Neural crest cell (in vitro differentiated cells): Measurements from ENCODE around the gene ASPG. TPM values are rescaled to one million over a fixed set of nuclear protein-coding genes. Genes with fewer than 3 reads are reported as not detected.

Source experiments
- DNase-seq: peaks from one replicate; pipeline ENCODE4 v3.0.0; 2021; ENCODE audit warnings: low read depth, mixed read lengths, low spot score
- H3K27ac Mint-ChIP-seq: one replicate; pipeline ENCODE4 v1.8.0; 2021; ENCODE audit warnings: mild to moderate bottlenecking, mixed read lengths; ENCODE audit not compliant: unreplicated experiment
- H3K27me3 Mint-ChIP-seq: 2 replicates; pipeline ENCODE4 v1.8.0; 2021; ENCODE audit warnings: low read depth, mild to moderate bottlenecking, mixed read lengths
- H3K36me3 Mint-ChIP-seq: 2 replicates; pipeline ENCODE4 v1.8.0; 2021; ENCODE audit warnings: low read depth, mild to moderate bottlenecking, mixed read lengths
- H3K4me1 Mint-ChIP-seq: 2 replicates; pipeline ENCODE4 v1.8.0; 2021; ENCODE audit warnings: mixed read lengths
- H3K4me3 Mint-ChIP-seq: one replicate; pipeline ENCODE4 v1.8.0; 2021; ENCODE audit warnings: mild to moderate bottlenecking, mixed read lengths
- H3K9me3 Mint-ChIP-seq: 2 replicates; pipeline ENCODE4 v1.8.0; 2021; ENCODE audit warnings: mixed read lengths
- microRNA-seq: library from miRNA; unstranded; fragments of <30 nt; microRNA quantifications from one replicate; pipeline ENCODE4, GENCODE V29; 2020
- total RNA-seq: library from RNA; stranded (reverse); gene quantifications from 2 replicates; pipeline ENCODE4 v1.2.1, GENCODE V29; 2021
- TF ChIP-seq, protein P1 (sequence below): fragments of 200-600 bp; sonication (generic); conservative IDR thresholded peaks from 2 replicates; pipeline ENCODE4 v1.5.0; 2021; ENCODE audit warnings: antibody characterized with exemption, mild to moderate bottlenecking

ASPG gene
- total RNA-seq, 1 donor from 2014 or later = not detected

DNA sequence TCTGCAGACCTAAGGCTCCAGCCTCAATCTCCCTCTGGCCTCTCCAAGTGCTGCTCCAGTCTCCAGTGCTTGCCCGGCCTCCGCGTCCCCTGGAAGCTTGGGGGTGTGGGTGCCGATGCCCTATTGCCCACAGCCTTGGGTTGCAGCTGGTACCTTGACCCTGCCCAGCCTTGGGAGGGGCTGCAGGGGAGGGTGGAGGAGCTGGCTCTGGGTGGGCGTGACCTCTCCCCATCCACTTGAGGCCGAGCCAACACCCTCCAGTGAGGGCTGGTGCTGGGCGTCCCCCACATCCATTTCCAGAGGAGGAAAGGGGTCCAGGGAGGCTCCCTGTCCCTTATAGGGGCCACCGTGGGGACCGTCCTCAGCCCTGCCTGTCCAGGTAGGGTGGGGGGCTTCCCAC is 77.0 kb downstream of the ASPG start:
- Mint-ChIP-seq H3K4me3 (no peak overlapping the region), H3K4me1 (no peaks in the 10 kb centered on the region), H3K27ac (no peak overlapping the region), H3K27me3 (no peaks in the 10 kb centered on the region), H3K36me3 (no peaks in the 10 kb centered on the region), H3K9me3 (no peaks in the 10 kb centered on the region)
- no peak for DNase-seq
- TF ChIP-seq, protein P1, sequence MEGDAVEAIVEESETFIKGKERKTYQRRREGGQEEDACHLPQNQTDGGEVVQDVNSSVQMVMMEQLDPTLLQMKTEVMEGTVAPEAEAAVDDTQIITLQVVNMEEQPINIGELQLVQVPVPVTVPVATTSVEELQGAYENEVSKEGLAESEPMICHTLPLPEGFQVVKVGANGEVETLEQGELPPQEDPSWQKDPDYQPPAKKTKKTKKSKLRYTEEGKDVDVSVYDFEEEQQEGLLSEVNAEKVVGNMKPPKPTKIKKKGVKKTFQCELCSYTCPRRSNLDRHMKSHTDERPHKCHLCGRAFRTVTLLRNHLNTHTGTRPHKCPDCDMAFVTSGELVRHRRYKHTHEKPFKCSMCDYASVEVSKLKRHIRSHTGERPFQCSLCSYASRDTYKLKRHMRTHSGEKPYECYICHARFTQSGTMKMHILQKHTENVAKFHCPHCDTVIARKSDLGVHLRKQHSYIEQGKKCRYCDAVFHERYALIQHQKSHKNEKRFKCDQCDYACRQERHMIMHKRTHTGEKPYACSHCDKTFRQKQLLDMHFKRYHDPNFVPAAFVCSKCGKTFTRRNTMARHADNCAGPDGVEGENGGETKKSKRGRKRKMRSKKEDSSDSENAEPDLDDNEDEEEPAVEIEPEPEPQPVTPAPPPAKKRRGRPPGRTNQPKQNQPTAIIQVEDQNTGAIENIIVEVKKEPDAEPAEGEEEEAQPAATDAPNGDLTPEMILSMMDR = no peak

DNA sequence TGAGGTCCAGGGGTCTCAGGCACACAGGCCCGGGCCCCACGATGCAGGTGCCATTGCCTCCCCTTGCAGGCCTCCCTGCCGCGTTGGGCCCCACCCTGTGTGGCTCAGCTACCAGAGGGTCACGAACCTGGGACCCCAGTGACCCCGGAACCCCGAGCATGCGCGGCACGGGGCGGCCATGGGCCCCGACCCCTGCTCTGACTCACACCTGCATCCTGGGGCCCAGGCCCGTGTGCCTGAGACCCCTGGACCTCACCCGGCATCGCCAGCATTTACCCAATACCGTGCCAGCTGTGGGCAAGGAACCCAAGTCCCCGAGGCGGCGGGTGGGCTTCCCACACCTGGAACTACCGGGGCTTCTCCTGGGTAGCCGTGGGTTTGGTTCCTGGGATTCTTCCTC is 78.0 kb downstream of the ASPG start:
- Mint-ChIP-seq H3K27me3 (no peaks in the 10 kb centered on the region), H3K36me3 (no peaks in the 10 kb centered on the region), H3K4me3 (no peak overlapping the region), H3K9me3 (no peaks in the 10 kb centered on the region), H3K27ac (no peak overlapping the region), H3K4me1 (no peaks in the 10 kb centered on the region)
- TF ChIP-seq, protein P1 = no peak
- no peak for DNase-seq

DNA sequence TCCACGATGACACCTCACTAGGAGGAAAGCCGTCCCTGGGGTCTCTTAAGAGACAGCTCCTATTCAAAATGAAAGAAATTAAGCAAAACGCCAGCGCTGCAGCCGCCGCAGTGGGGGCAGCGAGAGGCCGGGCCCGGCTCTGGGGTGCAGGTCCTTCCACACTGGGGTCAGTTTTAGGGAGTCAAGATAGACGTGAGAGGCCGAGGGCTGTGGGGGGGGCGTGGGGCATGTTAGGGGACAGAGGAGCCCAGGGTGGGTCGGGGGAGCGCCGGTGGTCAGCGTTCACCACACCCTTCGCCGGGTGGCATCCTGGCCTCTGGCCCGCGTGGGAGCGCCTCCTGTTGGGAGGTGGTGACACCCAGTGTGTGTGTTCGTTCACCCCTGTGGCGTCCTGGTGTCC is 78.5 kb downstream of the ASPG start:
- H3K27me3 Mint-ChIP-seq = no peaks in the 10 kb centered on the region
- DNase-seq = no peak
- H3K36me3 Mint-ChIP-seq = no peaks in the 10 kb centered on the region
- no peaks in the 10 kb centered on the region for H3K9me3 Mint-ChIP-seq
- no peak overlapping the region for H3K27ac Mint-ChIP-seq
- no peaks in the 10 kb centered on the region for H3K4me1 Mint-ChIP-seq
- TF ChIP-seq, protein P1 = no peak
- no peak overlapping the region for H3K4me3 Mint-ChIP-seq

DNA sequence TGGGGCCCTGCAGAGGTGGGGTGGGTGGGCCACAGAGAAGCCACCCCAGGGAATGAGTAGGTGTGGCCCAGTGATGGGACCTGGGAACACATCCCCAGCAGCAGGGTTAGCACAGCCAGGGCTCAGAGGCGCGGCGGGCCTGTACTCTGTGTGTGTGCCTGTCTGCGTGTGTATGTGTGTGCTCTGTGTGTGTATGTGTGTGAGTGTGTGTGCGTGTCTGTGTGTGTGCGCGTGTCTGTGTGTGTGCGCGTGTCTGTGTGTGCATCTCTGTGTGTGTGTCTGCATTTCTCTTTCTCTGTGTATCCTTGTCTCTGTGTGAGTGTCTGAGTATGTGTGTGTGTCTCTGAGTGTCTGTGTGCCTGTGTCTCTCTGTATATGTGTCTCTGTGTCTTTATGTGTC is 79.0 kb downstream of the ASPG start:
- H3K27me3 Mint-ChIP-seq = no peaks in the 10 kb centered on the region
- H3K36me3 Mint-ChIP-seq = no peaks in the 10 kb centered on the region
- DNase-seq = no peak
- peaks cover 2% of the 10 kb centered on the region for H3K4me1 Mint-ChIP-seq
- no peaks in the 10 kb centered on the region for H3K9me3 Mint-ChIP-seq
- no peak overlapping the region for H3K4me3 Mint-ChIP-seq
- TF ChIP-seq, protein P1 = no peak
- no peak overlapping the region for H3K27ac Mint-ChIP-seq

Small RNA genes lying within 50 kb of the gene (microRNA-seq; reads per million reads assigned to microRNA genes)
- gene MIR203A (not detected), gene MIR203B (not detected)

Other genes with a start within 250 kb of the ASPG start
- gene PPP1R13B, start 238.1 kb upstream of the ASPG start, total RNA-seq = 3.9 and 6.8 TPM in 2 replicates
- not detected in 2 replicates for gene TDRD9, start 157.2 kb upstream of the ASPG start, total RNA-seq
- not detected in 2 replicates for gene RD3L, start 143.2 kb upstream of the ASPG start, total RNA-seq
- gene KIF26A, start 52.9 kb downstream of the ASPG start, total RNA-seq = 15.0 and 15.2 TPM in 2 replicates